ENCODE results near the gene C17orf107. TPM values are rescaled to one million over a fixed set of nuclear protein-coding genes. Genes with fewer than 3 reads are reported as not detected.
"Not testable (repeated sequence)": the region's sequence is repeated elsewhere in the genome, so short reads cannot be mapped to it uniquely, and the experiment has no call there.

Gene C17orf107
- total and polyA plus RNA-seq, 7 donors, result 0.01 to 0.30 (median 0.10) TPM; not detected in 2

DNA sequence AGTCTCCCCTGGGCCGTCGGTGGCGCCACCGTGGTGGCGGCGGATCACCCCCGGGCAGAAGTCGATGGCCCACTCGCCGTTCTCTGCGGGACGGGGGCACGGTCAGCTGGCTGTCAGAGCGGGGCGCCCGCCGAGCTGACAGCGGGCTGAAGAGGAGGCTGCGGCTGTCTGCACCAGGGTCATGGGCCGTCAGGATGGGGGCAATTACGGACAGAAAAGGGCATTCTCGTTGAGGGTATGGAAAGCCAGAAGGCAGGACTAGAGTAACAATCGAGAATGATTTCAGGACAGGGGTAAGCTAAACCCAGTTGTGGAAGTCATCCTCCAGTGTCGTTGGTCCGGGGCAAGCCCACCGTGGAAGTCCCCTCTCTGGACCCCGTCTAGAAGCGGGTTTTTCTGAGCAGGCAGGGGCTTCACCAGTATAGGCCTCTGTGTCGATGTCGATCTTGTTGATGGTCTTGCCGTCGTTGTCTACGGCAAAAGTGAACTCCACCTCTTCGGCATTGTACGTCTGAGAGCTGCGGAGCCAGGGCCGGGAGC is 1.8 kb downstream of the C17orf107 start:
- TF ChIP-seq, protein P1, sequence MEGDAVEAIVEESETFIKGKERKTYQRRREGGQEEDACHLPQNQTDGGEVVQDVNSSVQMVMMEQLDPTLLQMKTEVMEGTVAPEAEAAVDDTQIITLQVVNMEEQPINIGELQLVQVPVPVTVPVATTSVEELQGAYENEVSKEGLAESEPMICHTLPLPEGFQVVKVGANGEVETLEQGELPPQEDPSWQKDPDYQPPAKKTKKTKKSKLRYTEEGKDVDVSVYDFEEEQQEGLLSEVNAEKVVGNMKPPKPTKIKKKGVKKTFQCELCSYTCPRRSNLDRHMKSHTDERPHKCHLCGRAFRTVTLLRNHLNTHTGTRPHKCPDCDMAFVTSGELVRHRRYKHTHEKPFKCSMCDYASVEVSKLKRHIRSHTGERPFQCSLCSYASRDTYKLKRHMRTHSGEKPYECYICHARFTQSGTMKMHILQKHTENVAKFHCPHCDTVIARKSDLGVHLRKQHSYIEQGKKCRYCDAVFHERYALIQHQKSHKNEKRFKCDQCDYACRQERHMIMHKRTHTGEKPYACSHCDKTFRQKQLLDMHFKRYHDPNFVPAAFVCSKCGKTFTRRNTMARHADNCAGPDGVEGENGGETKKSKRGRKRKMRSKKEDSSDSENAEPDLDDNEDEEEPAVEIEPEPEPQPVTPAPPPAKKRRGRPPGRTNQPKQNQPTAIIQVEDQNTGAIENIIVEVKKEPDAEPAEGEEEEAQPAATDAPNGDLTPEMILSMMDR (IDR thresholded peaks at IDR 0.05), result no peak
- ATAC-seq (no peak), DNase-seq (no peak)
- no peaks in the 10 kb centered on the region for H3K9me3 ChIP-seq
- intact Hi-C loops (cut with DNase I), result loop anchor here (5.0 to 10.0 kb wide), 3 partner anchors 161 to 336 kb away; partner anchors contain the start of genes ARRB2 (in 1 of the 2) and GGT6 (in 1 of the 2)
- H3K4me3 ChIP-seq, result peak overlapping the region; percentile 64
- H3K4me1 ChIP-seq, result peaks cover 10% of the 10 kb centered on the region
- 59 to 74% (median 73%) methylated on average over 34 to 37 of the region's 37 CpGs for WGBS, 3 donors
- peaks cover 0 to 16% (median 0%) of the 10 kb centered on the region in 3 donors for H3K27me3 ChIP-seq (ENCODE audit: insufficient read depth in 3 of 3, low read length in 2 of 3)
- peaks cover 0 to 12% of the 10 kb centered on the region in 2 donors for H3K36me3 ChIP-seq (ENCODE audit: insufficient read depth in 1 of 2, low read depth in 1 of 2)
- H3K27ac ChIP-seq, result no peak overlapping the region

DNA sequence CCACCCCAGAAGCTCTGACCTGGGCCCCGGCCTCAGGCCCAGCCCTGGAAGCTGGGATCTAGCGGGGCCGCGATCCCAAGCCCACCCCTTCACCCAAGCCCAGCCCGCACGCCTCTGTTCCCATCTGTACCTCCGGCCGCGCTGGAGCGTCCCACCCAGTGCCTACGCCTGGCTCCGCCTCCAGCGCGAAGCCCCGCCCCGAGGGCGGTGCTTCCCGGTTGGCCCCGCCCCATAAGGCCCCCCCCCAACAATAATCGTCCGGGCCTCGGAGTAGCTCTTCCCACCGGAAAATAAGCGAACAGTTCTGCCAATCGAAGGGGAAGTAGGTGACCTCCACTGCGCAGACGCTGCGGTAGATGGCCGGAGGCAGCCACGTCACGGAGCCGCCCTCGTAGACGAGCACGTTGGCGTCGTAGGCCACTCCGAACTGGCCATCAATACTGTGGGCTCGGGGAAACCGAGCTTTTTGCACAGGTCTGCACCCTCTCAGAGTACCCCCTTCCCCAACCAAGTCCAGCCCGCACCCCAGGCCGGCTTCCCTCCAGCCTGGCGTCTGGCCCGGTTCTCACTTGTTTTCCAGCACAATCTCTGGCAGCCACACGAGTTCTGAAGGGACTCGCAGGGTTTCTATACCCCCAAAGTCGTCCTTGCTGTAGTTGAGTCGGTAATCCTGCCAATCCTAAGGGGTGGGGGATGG is 2.5 kb downstream of the C17orf107 start:
- peak in 1 of 2 donors; percentile 86 for DNase-seq
- WGBS, 3 donors, result 43 to 58% (median 45%) methylated on average over 43 to 48 of the region's 48 CpGs
- ATAC-seq, result peak in 1 of 4 donors; percentile 32
- H3K4me3 ChIP-seq, result peak overlapping the region; percentile 25
- peaks cover 0 to 16% (median 0%) of the 10 kb centered on the region in 3 donors for H3K27me3 ChIP-seq (ENCODE audit: insufficient read depth in 3 of 3, low read length in 2 of 3)
- H3K36me3 ChIP-seq (ENCODE audit: insufficient read depth in 1 of 2, low read depth in 1 of 2), result peaks cover 0 to 6% of the 10 kb centered on the region in 2 donors
- TF ChIP-seq, protein P1 (IDR thresholded peaks at IDR 0.05), result no peak
- peaks cover 10% of the 10 kb centered on the region for H3K4me1 ChIP-seq
- H3K27ac ChIP-seq, result no peak overlapping the region
- intact Hi-C loops (cut with DNase I), result loop anchor here (5.0 to 10.0 kb wide), 3 partner anchors 161 to 337 kb away; partner anchors contain the start of genes ARRB2 (in 1 of the 2) and GGT6 (in 1 of the 2)
- no peaks in the 10 kb centered on the region for H3K9me3 ChIP-seq

DNA sequence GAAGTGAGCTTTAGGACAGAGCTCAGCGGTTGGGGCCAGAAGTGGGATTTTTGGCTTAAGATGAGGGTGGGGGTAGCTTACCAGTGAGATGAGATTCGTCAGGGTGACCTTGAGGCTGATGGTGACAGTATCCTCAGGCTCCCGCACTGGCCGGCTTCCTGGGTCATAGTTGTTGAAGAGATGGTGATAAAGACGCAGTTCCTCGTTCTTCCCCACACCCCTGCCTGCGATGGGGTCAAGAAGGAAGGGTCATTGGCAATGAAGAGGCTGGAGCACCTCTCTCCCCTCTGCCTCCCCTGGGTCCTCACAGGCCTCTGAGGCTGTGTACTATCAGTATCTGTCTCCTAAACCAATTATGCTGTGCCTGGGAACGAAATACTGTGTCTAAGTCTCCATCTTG is 3.2 kb downstream of the C17orf107 start:
- no peaks in the 10 kb centered on the region for H3K36me3 ChIP-seq (ENCODE audit: insufficient read depth in 1 of 2, low read depth in 1 of 2)
- H3K4me3 ChIP-seq, result no peak overlapping the region
- WGBS, 3 donors, result 43 to 60% (median 45%) methylated on average over 7 to 8 of the region's 8 CpGs
- DNase-seq (peak in 1 of 2 donors; percentile 30), ATAC-seq (peak in 1 of 4 donors; percentile 2)
- TF ChIP-seq, protein P1 (IDR thresholded peaks at IDR 0.05), result no peak
- H3K27ac ChIP-seq, result no peak overlapping the region
- intact Hi-C loops (cut with DNase I), result loop anchor here (5.0 to 10.0 kb wide), 3 partner anchors 160 to 338 kb away; partner anchors contain the start of genes ARRB2 (in 1 of the 2) and GGT6 (in 1 of the 2)
- H3K9me3 ChIP-seq, result no peaks in the 10 kb centered on the region
- H3K4me1 ChIP-seq, result peaks cover 10% of the 10 kb centered on the region
- peaks cover 0 to 16% (median 0%) of the 10 kb centered on the region in 3 donors for H3K27me3 ChIP-seq (ENCODE audit: insufficient read depth in 3 of 3, low read length in 2 of 3)

DNA sequence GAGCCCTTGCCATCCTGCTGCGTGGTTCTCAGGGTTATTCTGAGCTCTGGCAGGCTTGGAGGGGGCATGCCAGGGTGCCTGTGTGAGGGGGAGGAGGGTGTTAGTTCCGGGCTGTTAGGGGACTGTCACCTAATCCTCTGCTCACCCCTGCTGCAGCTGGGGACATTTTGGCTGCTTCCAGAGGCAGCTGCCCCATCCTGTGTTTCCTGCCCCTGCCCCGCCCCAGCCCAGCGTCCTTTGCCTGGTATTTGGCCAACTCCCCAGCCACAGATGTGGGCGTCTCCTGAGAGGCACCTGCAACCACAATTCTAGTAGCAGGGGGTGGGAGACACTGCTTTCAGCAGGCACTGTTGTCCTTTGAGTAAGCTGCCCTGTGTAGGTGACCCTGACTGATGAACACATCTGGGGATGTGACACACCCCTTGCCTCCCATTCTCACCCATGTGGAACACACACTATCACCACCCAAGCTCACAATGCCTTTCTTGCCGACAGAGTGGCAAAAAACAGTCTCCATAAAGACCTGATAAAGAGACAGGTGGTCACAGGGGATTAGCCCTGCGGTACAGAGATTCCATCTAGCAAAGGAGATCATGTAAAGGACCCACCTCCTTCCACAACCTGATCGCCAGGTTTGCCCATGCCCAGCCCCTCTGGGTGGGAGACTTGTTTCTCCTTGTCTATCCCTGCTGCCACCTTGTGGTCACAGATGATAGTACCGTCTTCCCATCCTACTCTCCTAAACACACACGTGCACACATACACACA is 3.9 kb downstream of the C17orf107 start, which contains the start of gene CHRNE:
CHRNE (minus strand) TSS at position 48 of the 768 bp plus-strand sequence; CDS start at position 13, 35 bp downstream.
- ATAC-seq (peak; percentile 64 to 76 (median 70)), DNase-seq (peak; percentile 61 to 63)
- H3K36me3 ChIP-seq (ENCODE audit: insufficient read depth in 1 of 2, low read depth in 1 of 2), result no peaks in the 10 kb centered on the region
- 8 to 12% (median 8%) methylated on average over 10 of the region's 10 CpGs for WGBS, 3 donors
- H3K4me3 ChIP-seq, result no peak within 1 kb of the TSS
- intact Hi-C loops (cut with DNase I), result loop anchor here (5.0 to 10.0 kb wide), 3 partner anchors 159 to 338 kb away; partner anchors contain the start of genes ARRB2 (in 1 of the 2) and GGT6 (in 1 of the 2)
- peaks cover 10% of the 10 kb centered on the region for H3K4me1 ChIP-seq
- H3K27me3 ChIP-seq (ENCODE audit: insufficient read depth in 3 of 3, low read length in 2 of 3), result peaks cover 0 to 16% (median 0%) of the 10 kb centered on the region in 3 donors
- no peaks in the 10 kb centered on the region for H3K9me3 ChIP-seq
- TF ChIP-seq, protein P1 (IDR thresholded peaks at IDR 0.05), result peak; percentile 85
- no peak within 1 kb of the TSS for H3K27ac ChIP-seq

DNA sequence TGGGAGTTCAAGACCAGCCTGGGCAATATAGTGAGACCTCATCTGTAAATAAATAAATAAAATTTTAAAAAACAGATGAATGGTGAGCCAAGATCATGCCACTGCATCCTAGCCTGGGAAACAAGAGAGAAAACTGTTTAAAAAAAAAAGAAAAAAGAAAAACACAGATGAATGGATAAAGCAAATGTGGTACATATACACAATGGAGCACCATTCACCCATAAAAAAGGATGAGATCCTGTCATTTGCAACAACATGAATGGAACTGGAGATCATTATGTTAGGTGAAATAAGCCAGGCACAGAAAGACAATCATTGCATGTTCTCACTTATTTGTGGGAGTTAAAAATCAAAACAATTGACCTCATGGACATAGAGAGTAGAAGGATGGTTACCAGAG is 7.3 kb downstream of the C17orf107 start:
- not testable (repeated sequence) for H3K27ac ChIP-seq; H3K4me1 ChIP-seq; H3K36me3 ChIP-seq (ENCODE audit: insufficient read depth in 1 of 2, low read depth in 1 of 2); ATAC-seq; H3K9me3 ChIP-seq; DNase-seq; H3K27me3 ChIP-seq (ENCODE audit: insufficient read depth in 3 of 3, low read length in 2 of 3); H3K4me3 ChIP-seq
- intact Hi-C loops (cut with DNase I), result loop anchor here (5.0 to 10.0 kb wide), 3 partner anchors 36 to 342 kb away; partner anchors contain the start of genes CAMTA2 (in 1 of the 2), GGT6 (in 1 of the 2), RNF167 (in 1 of the 2) and SLC25A11 (in 1 of the 2)
